ENCODE results near the gene SLC9A5.

Gene SLC9A5

DNA sequence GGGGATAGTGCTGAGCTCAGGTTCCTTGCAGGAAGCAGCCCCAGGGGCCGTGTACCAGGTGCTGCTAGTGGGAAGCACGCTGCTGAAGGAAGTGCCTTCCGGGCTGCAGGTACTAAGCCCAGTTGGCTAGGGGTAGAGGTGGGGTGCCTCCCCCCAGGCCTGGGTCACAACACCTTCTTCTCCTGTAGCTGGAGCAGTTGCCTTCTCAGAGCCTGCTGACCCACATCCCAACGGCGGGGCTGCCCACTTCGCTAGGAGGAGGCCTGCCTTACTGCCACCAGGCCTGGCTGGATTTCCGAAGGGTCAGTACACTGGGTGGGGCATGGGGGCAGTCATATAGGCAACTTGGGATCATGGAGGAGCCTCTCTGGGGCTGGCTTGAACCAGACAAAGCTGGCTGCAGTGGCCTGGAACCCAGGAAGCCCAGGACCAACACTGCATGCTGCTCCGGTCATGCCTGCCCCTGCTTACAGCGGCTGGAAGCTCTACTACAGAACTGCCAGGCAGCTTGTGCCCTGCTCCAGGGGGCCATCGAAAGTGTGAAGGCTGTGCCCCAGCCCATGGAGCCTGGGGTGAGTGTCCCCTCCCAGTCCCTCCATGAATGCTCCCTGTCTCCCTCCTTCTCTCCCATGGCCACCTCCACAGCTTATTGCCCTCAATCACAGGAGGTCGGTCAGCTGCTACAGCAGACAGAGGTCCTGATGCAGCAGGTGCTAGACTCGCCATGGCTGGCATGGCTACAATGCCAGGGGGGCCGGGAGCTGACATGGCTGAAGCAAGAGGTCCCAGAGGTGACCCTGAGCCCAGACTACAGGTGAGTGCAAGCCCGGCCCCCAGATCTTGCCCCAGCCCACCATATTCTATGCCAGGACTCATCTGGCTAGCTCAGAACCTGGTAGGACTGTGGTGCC, 33.0 kb downstream of the SLC9A5 start:
- no peak for DNase-seq (ENCODE audit: low read depth in 2 of 2)

DNA sequence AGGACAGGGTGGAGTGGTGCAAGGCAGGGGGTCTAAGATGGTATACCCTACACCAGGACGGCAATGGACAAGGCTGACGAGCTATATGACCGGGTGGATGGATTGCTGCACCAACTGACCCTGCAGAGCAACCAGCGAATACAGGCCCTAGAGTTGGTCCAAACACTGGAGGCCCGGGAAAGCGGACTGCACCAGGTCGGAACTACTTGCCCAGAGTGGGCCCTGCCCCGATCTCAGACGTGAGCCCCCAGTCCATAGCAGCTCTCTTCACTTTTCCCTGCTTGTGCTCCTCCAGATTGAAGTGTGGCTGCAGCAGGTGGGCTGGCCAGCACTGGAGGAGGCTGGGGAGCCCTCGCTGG, 33.6 kb downstream of the SLC9A5 start:
- DNase-seq (ENCODE audit: low read depth in 2 of 2), result no peak

- DNase-seq (ENCODE audit: low read depth in 2 of 2), result no peak
Measured at GRCh38 chr16:67283039-67283825, 34.5 kb downstream of the SLC9A5 start.

- DNase-seq (ENCODE audit: low read depth in 2 of 2), result no peak
Measured at GRCh38 chr16:67283826-67284555, 35.2 kb downstream of the SLC9A5 start.

GRCh38 chr16:67284699-67285646, 36.2 kb downstream of the SLC9A5 start:
- no peak for DNase-seq (ENCODE audit: low read depth in 2 of 2)

- DNase-seq (ENCODE audit: low read depth in 2 of 2), result no peak
Measured at GRCh38 chr16:67286441-67287235, 37.9 kb downstream of the SLC9A5 start.

DNA sequence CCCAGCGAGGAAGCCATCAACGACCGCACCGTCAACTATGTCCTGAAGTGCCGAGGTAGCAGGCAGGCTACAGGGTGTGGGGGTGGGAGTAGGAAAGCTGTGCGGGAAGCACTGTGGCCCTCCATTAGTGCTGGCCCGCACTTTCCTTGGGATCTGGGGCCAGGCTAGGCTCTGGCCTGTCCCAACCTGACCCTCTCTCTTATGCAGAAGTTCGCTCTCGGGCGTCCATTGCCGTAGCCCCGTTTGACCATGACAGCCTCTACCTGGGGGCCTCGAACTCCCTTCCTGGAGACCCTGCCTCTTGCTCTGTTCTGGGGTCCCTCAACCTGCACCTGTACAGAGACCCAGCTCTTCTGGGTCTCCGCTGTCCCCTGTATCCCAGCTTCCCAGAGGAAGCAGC, 39.2 kb downstream of the SLC9A5 start:
- DNase-seq (ENCODE audit: low read depth in 2 of 2), result no peak

GRCh38 chr16:67291461-67291860, 42.7 kb downstream of the SLC9A5 start:
- no peak for DNase-seq (ENCODE audit: low read depth in 2 of 2)

DNA sequence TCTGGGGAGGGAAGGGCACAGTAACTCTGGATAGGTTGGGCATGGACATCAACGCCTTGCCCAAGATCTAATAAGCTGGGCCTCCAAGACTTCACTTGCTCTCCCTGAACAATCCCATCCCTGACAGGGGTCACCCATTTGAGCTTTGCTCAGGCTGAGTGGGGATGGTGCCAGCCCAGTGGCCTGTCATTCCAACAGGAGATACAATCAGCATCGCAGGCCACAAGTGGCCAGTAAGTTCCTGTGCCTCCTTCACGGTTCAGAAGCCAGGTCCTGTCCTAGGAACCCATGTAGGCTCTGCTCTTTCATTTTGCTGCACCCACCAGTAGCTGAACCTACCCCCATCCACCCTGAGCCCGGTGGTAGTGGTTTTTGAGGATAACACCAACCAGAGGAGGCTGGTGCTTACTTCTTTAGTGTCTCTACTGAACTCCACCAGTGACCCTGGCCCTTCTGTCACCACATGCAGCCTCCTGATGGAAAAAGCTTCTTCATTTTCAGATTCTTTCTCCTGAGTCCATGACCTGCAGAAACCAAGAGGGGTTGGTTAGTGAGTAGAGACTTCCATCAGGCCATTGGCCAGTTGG, 45.5 kb downstream of the SLC9A5 start:
- no peak for DNase-seq (ENCODE audit: low read depth in 2 of 2)

GRCh38 chr16:67294938-67295361, 46.2 kb downstream of the SLC9A5 start:
- DNase-seq (ENCODE audit: low read depth in 2 of 2), result no peak

DNA sequence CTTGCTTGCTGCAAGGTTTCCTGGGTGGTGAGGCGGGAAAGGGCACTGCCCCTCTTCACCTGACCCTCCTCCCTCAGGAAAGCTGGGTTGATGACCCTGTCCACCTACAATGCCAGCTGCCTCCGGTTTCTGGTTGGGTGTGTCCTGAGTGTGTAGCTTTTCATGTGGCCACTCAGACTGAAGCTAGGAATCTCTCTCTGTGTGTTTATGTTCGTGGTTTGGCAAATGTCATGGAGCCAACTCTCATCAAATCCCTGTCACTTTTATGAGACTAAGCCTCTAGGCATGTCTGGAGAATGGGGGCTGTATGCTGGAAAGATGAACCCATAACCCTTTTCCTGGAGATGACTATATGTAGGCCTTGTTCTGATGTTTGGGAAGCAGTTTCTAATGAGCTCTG, 47.6 kb downstream of the SLC9A5 start:
- DNase-seq (ENCODE audit: low read depth in 2 of 2), result no peak

- no peak for DNase-seq (ENCODE audit: low read depth in 2 of 2)
Measured at GRCh38 chr16:67298277-67298676, 49.5 kb downstream of the SLC9A5 start.

- DNase-seq (ENCODE audit: low read depth in 2 of 2), result no peak
Measured at GRCh38 chr16:67299269-67299668, 50.5 kb downstream of the SLC9A5 start.

- DNase-seq (ENCODE audit: low read depth in 2 of 2), result no peak
Measured at GRCh38 chr16:67301080-67301782, 52.5 kb downstream of the SLC9A5 start.

DNA sequence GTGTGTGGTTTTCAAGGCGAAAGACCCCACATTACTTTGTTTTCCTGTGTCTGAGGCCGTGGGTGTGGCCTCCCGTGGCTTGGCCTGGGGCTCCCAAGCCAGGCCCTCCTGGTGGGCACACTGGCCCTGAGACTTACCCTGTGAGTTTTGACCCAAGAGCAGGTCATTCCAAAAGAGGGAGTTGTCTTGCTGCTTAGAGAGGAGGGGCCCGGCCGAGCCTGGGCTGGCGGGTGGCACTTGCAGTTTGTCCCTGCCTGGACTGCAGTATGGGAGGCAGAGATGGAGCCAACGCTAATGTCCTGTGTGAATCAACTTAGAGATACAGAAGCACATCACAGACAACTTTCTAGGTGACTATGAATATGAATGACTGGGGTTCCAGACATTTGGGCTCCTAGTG, 53.3 kb downstream of the SLC9A5 start:
- DNase-seq (ENCODE audit: low read depth in 2 of 2), result no peak

- DNase-seq (ENCODE audit: low read depth in 2 of 2), result no peak
Measured at GRCh38 chr16:67302970-67303369, 54.2 kb downstream of the SLC9A5 start.

DNA sequence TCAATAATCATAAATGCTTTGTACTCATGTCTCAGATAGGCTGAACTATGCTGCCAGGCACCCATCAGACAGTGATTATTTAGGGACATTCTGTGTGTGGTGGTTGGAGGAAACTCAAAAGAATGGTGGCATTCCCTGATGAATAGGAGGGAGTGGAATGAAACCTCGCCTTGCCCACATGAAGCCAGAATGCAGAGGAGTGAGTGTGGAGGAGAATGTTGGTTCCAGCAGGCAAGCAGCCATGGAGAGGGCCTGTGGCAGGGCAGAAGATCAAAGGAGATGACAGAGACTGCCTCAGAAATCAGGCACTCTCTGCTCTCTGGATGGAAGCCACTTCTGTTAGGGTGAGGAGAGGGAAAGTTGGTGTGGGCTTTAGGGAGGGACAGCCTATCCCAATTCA, 55.2 kb downstream of the SLC9A5 start:
- no peak for DNase-seq (ENCODE audit: low read depth in 2 of 2)

DNA sequence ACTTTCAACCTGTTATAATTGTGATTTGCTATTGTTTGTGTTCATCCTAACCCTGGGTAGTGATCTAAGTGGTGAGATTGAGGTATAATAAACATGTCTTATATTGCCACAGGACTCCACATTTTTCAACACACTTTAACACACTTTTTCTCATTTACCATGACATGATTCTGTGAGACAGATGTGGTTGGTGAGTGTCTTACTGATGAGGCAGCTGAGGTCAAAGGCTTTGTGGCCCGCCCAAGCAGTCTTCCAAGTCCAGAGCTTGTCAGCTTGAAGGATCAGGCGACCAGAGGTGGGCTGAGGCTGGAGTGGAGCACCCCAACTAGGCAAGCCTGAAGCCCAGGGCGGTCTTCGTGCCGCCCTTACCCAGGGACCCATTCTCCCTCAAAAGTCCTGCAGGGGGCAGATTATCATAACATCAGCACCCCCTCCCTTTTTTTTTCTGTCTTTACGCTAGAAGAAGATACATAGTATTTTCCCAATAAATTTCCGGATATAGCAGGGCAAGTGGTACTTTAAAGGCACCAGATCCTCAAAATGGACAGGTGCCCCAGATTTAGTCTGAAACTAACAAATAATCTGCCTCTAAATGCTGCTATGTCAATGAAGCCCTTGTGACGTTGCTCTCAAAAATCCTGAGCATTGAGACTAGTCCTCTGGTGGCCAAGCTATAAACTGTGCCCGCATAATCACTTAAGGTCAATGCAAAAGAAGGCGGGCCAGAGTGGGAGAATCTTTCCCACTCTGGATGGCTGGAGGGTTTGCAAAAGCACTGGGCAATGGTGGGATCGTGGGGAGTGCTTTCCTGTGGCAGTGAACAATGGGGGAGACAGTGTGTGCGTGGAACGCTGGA, 56.7 kb downstream of the SLC9A5 start:
- no peak for DNase-seq (ENCODE audit: low read depth in 2 of 2)
